AG09309 (cell line): ENCODE results near the gene REEP1.
A peak's percentile ranks its signal among the peaks of the same experiment; 100 is the strongest.

Experiments used
- DNase-seq: peaks from one replicate; pipeline ENCODE4 v3.0.0-alpha.2; 2010; ENCODE audit warnings: low read depth
- H3K4me3 ChIP-seq: 2 replicates; pipeline ENCODE4 v1.5.1; 2011; ENCODE audit warnings: mild to moderate bottlenecking, low read depth, low read length, moderate library complexity; ENCODE audit not compliant: control insufficient read depth
- TF ChIP-seq, protein P1 (sequence below): IDR thresholded peaks from 2 replicates; pipeline ENCODE4 v1.5.1; 2011; ENCODE audit warnings: mild to moderate bottlenecking, low read depth, low read length, inconsistent platforms; ENCODE audit not compliant: insufficient read depth, control insufficient read depth; ENCODE audit errors: missing control alignments

The REEP1 gene

DNA sequence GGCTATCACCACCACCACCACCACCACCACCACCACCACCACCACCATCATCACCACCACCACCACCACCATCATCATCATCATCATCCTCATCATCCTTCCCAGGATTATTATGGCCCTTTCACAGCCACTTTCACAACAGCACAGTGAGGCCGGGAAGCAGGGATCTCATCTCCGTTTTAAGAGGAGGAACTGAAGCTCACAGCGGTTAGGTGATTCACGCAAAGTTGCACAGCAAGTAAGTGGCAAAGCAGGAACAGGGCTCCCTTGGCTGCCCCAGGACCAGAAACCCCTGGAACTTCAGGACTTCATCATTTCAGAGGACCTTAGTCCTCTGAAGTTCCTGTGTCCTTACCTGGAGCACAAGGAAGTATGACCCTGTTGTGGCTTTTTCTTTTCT lies 111.4 kb downstream of the REEP1 start:
- H3K4me3 ChIP-seq, result no peak overlapping the region
- TF ChIP-seq, protein P1, sequence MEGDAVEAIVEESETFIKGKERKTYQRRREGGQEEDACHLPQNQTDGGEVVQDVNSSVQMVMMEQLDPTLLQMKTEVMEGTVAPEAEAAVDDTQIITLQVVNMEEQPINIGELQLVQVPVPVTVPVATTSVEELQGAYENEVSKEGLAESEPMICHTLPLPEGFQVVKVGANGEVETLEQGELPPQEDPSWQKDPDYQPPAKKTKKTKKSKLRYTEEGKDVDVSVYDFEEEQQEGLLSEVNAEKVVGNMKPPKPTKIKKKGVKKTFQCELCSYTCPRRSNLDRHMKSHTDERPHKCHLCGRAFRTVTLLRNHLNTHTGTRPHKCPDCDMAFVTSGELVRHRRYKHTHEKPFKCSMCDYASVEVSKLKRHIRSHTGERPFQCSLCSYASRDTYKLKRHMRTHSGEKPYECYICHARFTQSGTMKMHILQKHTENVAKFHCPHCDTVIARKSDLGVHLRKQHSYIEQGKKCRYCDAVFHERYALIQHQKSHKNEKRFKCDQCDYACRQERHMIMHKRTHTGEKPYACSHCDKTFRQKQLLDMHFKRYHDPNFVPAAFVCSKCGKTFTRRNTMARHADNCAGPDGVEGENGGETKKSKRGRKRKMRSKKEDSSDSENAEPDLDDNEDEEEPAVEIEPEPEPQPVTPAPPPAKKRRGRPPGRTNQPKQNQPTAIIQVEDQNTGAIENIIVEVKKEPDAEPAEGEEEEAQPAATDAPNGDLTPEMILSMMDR, result no peak
- DNase-seq, result no peak

DNA sequence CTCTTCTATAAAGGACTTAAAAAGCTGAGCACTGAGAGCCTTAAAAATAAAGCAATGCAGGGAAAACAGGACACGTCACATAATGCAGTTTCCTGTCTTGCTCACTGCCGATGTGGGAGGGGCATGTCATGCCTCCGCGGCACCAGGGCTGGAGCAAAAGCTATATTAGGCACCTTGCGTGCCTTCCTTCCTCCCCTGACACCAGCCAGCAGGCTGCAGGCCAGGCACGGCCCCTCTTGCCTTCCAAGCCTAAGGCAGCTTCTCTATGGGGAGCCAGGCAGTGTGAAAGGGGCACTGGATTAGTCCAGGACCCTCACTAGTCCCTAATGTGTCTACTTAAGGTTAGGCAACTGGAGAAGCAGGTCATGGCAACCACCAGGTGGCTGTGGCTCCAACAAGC lies 111.8 kb downstream of the REEP1 start:
- TF ChIP-seq, protein P1, result no peak
- no peak for DNase-seq
- no peak overlapping the region for H3K4me3 ChIP-seq

DNA sequence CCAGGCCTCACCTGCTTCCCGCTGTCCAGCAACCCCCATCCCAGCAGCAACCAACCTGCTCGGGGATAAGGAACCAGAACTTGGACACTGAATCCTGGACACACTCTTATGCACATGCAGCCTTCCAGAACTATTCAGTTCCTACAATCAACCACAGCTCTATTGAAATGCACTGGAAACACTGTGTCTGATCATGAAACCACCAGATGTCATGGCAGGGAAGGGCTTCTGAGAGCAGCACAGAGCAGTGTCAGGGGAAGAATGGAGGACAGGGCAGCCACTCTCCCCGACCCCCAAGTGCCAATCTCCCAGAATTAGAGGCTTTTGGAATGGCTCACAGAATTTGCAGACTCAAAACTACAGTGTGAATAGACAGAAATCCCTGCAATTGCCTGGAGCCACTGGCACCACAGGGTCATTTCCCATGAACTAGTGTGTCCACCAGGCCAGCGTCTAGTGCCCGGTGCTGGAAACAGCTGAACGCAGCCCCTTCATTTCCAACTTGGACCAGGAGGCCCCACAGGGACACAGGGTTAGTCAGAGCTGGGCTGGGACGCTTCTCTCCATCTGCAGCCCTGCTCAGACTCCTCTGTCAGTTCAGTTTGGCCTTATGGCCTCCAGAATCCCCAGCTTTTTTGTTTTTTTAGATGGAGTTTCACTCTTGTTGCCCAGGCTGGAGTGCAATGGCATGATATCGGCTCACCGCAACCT lies 112.6 kb downstream of the REEP1 start:
- H3K4me3 ChIP-seq, result no peak overlapping the region
- TF ChIP-seq, protein P1, result no peak
- no peak for DNase-seq

DNA sequence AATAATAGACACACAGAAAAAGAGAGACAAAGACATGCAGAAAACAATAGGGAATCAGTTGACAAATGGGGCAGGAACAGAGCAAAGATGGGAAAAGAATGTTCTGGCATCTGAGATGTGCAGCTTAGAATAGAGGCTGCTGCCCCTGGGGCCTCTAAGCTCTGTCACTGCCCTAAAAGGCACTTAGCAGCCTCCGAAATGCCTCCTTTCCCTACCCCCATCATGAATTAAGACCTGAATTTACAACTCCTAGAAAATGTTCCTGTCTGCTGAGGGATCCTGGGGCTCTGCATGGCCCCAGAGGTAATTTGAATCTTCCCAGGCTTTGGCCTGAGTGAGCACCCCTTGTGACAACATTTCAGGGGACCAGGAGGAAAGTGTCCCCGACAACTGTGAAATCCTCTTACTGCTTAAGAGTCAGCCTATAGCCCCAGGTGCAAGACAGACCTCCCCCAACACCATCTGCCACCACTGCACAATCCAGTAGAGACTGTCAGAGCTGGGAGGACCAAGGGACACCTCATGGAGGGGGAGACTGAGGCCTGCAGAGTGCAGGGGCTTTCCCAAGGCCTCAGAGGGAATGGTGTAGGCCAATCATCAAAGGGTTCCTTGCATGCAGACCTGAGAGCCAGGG lies 113.4 kb downstream of the REEP1 start:
- DNase-seq, result no peak
- TF ChIP-seq, protein P1, result no peak
- H3K4me3 ChIP-seq, result no peak overlapping the region

DNA sequence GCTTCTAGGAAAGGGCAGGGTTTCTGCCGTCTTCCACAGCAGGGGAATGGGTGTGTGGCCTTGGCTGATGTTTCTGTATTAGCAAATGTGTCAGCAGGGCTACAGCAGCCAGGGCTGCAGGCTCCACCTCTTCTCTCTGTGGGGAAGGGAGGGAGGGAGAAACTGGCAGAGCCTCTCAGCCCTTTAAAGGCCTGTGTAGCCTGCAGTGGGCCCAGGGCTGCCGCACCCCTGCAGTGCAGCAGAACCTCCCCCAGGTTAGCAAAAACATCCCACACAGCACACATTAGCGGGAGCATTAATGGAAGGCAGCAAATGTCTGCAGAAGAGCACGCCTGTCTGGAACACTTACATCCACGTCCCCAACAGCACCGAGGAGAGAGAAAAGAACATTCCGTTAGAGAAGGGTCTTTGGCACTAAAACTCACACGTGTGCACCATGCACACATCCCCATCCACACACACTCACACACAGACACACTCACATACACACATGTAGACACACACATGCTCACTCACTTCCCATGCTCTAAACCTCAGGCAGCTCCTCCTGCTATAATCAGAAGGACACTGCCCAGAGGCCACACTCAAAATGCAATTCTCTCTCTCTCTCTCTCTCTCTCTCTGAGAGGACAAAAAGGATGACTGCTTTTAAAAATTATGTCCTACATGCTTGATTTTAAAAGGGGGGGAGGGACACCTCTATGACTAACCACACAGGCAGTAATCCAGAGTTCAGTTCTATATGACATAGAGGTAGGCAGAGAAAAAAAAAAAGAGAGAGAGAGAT lies 114.1 kb downstream of the REEP1 start:
- H3K4me3 ChIP-seq, result no peak overlapping the region
- TF ChIP-seq, protein P1, result no peak
- no peak for DNase-seq

DNA sequence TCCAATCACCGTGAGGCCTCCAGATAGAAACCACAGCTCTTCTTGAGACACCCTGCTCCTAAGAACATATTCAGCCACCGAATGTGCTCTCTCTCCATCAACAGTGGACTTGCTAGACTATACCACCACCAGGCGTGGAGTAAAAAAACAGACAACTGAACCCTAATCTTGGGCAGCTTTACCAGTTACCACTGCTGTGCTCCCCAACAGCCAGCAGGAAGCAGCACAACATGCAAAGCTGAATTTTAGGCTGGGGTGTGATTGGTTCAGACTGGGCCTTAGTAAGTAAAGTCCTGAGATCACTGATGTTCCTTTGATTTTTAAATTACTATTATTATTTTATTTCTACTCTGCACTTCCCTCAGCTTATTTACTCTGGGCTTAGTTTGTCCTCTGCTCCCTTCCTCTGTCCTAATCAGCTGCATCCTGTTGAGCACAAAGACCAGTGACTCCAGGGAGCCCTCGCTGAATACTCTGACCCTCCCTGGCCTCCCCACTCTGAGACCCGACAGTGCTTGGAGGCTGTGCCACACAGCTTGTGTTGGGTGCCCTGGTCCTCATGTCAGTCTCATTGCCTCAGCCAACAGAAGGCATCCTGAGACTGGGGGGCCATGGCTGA lies 116.3 kb downstream of the REEP1 start:
- no peak overlapping the region for H3K4me3 ChIP-seq
- DNase-seq, result no peak
- TF ChIP-seq, protein P1, result peak; percentile 81
